Activated naive CD4-positive, alpha-beta T cell treated with anti-CD3 and anti-CD28 coated beads, Interleukin-2, amount 10 ng/mL, durations not matched to agents 7 days and 5 days (primary cell): ENCODE results near the gene KLHDC4.
A peak's percentile ranks its signal among the peaks of the same experiment; 100 is the strongest.

Experiments used
- CTCF ChIA-PET: fragments of 350-600 bp; sonication (Branson Sonifier 250); formaldehyde crosslinking; loops from one replicate; lab custom pipeline; 2021; ENCODE audit warnings: antibody characterized with exemption; lab: Charles Lee
- DNase-seq: peaks from one replicate; pipeline ENCODE4 v3.0.0-alpha.2; 2020
- H3K27ac Mint-ChIP-seq: one replicate; pipeline ENCODE4 v1.8.0; 2021; ENCODE audit warnings: mild to moderate bottlenecking, moderate library complexity, mixed read lengths
- H3K27me3 Mint-ChIP-seq: one replicate; pipeline ENCODE4 v1.8.0; 2021; ENCODE audit warnings: mild to moderate bottlenecking, mixed read lengths
- H3K36me3 Mint-ChIP-seq: one replicate; pipeline ENCODE4 v1.8.0; 2021; ENCODE audit warnings: mixed read lengths
- H3K4me1 Mint-ChIP-seq: one replicate; pipeline ENCODE4 v1.8.0; 2021; ENCODE audit warnings: mixed read lengths
- H3K4me3 Mint-ChIP-seq: one replicate; pipeline ENCODE4 v1.8.0; 2021; ENCODE audit warnings: mild to moderate bottlenecking, moderate library complexity, mixed read lengths
- H3K9me3 Mint-ChIP-seq: one replicate; pipeline ENCODE4 v1.8.0; 2021; ENCODE audit warnings: mixed read lengths

Gene KLHDC4

GRCh38 chr16:87700406-87701077 is 65.2 kb downstream of the KLHDC4 start:
- CTCF ChIA-PET = no interaction called here
- peak; percentile 65 for DNase-seq

DNA sequence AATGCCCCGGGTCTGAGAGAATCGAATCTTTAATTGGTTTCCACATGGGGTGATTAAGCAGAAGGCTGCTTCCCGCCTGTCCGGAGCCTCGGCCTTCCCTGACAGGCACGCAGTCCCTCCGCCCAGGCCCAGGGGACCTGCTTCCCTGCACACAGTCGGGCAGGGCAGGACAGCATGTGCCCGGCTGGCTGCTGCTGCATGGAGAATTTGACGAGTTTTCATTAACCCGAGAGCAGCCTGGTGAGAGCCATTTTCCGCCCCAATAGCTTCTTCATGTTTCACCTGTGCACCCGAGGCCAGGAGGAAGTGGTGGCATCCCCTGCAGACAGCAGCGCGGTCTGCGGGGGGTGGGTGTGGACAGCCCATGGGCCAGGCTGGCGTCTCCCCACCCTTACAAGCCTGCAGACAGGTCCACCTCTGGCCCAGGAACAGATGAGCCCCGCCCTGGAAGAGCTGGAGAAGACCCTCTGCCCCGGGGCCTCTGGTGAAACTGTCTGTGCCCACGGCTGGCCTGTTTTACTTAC is 67.0 kb downstream of the KLHDC4 start:
- H3K27me3 Mint-ChIP-seq = no peaks in the 10 kb centered on the region
- H3K9me3 Mint-ChIP-seq = no peaks in the 10 kb centered on the region
- CTCF ChIA-PET = no interaction called here
- peaks cover 46% of the 10 kb centered on the region for H3K4me1 Mint-ChIP-seq
- no peak for DNase-seq
- H3K36me3 Mint-ChIP-seq = peaks cover 27% of the 10 kb centered on the region
- H3K27ac Mint-ChIP-seq = peak overlapping the region; percentile 57
- H3K4me3 Mint-ChIP-seq = no peak overlapping the region

More at GRCh38 chr16:87700406-87701077, 65.2 kb downstream of the KLHDC4 start:
- H3K27me3 Mint-ChIP-seq = no peaks in the 10 kb centered on the region
- H3K4me1 Mint-ChIP-seq = peaks cover 53% of the 10 kb centered on the region
- peaks cover 24% of the 10 kb centered on the region for H3K36me3 Mint-ChIP-seq
- no peaks in the 10 kb centered on the region for H3K9me3 Mint-ChIP-seq
- H3K4me3 Mint-ChIP-seq = peak overlapping the region; percentile 26
- peak overlapping the region; percentile 92 for H3K27ac Mint-ChIP-seq

DNA sequence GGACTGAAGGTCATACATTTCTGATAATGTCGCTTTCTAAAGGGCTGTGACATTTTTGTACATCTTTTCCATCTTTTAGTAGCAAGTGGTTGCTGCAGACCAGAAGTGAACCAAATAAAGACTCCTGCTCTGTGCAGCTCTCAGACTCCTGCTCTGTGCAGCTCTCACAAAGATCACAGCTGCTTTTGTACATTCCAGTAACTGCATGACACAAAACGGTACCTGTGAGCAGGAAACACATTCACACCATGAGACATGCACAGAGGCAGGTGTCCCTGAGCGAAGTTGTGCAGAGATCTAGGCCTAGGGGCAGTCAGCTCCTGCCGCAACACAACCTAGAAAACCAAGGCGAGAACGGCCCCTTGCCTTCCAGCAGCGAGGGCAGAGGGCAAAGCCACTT is 67.5 kb downstream of the KLHDC4 start:
- H3K4me3 Mint-ChIP-seq = no peak overlapping the region
- peak overlapping the region; percentile 71 for H3K27ac Mint-ChIP-seq
- no peaks in the 10 kb centered on the region for H3K9me3 Mint-ChIP-seq
- H3K4me1 Mint-ChIP-seq = peaks cover 41% of the 10 kb centered on the region
- no peaks in the 10 kb centered on the region for H3K27me3 Mint-ChIP-seq
- H3K36me3 Mint-ChIP-seq = peaks cover 22% of the 10 kb centered on the region
- CTCF ChIA-PET = no interaction called here
- no peak for DNase-seq

DNA sequence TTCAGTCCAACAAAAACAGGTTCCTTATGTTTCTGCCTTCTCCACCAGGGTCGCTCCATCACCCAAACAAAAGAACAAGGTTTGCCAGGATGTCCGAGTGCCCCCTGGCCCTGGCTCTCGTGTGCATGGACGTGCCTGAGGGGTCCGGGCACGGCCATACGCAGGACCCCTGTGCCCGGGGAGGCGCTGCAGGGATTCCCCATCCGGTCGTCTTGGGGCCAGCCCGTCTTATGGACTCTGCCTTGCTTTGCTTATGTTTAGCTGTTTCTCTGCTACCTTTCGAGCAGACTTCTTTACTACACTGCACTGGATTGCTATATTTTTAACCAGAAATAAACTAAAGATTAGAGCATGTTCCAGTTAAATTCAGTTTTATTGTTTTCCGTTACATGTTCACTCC is 68.0 kb downstream of the KLHDC4 start:
- no peak overlapping the region for H3K4me3 Mint-ChIP-seq
- DNase-seq = no peak
- H3K27ac Mint-ChIP-seq = peak overlapping the region; percentile 71
- H3K4me1 Mint-ChIP-seq = peaks cover 37% of the 10 kb centered on the region
- H3K36me3 Mint-ChIP-seq = peaks cover 19% of the 10 kb centered on the region
- no peaks in the 10 kb centered on the region for H3K27me3 Mint-ChIP-seq
- H3K9me3 Mint-ChIP-seq = no peaks in the 10 kb centered on the region
- CTCF ChIA-PET = no interaction called here

- CTCF ChIA-PET = no interaction called here
- Mint-ChIP-seq H3K4me1 (peaks cover 31% of the 10 kb centered on the region), H3K36me3 (peaks cover 15% of the 10 kb centered on the region), H3K27ac (no peak overlapping the region), H3K27me3 (no peaks in the 10 kb centered on the region), H3K9me3 (no peaks in the 10 kb centered on the region), H3K4me3 (no peak overlapping the region)
- DNase-seq = no peak
Measured at GRCh38 chr16:87697256-87697655, 68.5 kb downstream of the KLHDC4 start.

- CTCF ChIA-PET = no interaction called here
- DNase-seq = no peak
- H3K36me3 Mint-ChIP-seq = peaks cover 11% of the 10 kb centered on the region
- H3K4me1 Mint-ChIP-seq = peaks cover 27% of the 10 kb centered on the region
- no peaks in the 10 kb centered on the region for H3K27me3 Mint-ChIP-seq
- no peaks in the 10 kb centered on the region for H3K9me3 Mint-ChIP-seq
- H3K27ac Mint-ChIP-seq = no peak overlapping the region
- no peak overlapping the region for H3K4me3 Mint-ChIP-seq
Measured at GRCh38 chr16:87696726-87697125, 69.1 kb downstream of the KLHDC4 start.

DNA sequence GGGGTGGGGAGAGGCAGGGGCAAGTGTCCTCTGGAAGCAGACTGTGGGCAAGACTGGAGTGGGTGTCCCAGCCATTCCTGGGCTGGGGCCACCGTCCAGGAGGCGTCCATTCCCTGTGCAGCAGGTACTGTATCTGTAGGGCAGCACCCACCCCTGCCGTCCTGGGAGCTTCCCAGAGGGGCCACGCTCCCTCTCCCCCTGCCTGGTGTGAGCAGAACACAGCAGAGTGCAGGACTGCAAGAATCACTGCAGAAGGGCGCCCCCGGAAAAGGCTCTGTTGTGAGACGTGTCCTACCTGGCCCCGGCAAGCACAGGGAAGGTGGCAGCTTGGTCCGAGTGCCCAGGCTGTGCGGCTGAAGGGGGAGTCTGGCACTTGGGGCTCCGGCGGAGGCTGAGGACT is 70.3 kb downstream of the KLHDC4 start:
- CTCF ChIA-PET = interaction anchor here (0.6 to 1.2 kb wide), 2 partner anchors 19 to 34 kb away, joined by 3 read pairs; no protein-coding TSS in a partner anchor
- peaks cover 9% of the 10 kb centered on the region for H3K36me3 Mint-ChIP-seq
- peaks cover 16% of the 10 kb centered on the region for H3K4me1 Mint-ChIP-seq
- H3K27ac Mint-ChIP-seq = no peak overlapping the region
- no peak overlapping the region for H3K4me3 Mint-ChIP-seq
- no peaks in the 10 kb centered on the region for H3K9me3 Mint-ChIP-seq
- H3K27me3 Mint-ChIP-seq = peaks cover 6% of the 10 kb centered on the region
- DNase-seq = no peak

DNA sequence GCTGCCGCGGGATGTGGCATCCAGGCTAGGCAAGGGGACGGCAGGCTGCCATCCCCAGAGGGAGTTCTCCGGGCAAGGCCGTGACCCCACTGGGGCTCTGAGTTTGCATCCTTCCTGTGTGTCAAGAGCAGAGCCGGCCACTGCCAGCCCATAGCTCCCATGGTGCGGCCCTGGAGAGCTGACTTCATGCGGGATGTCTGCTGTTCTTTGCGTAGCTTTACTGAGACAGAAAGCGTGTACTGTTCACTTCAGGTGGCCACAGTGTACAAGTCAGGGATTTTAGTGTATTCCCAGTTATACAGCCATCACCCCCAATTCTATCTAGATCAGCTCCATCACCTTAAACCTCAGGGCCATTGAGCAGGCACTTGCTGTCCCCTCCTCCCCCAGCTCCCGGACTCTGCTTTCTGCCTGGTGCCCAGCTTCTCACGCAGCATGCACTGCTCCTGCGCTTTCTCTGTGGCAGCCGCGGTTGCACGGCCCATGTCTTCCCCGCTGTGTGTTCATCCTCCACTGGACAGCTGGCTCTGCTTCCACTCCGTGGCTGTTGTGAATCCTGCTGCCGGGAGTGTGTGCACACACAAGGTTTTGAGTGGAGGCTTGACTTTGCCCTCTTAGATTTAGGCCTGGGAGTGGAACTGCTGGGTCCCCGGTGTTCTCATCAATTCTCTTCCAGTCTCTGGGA is 71.2 kb downstream of the KLHDC4 start:
- H3K27me3 Mint-ChIP-seq = peaks cover 6% of the 10 kb centered on the region
- H3K4me1 Mint-ChIP-seq = peaks cover 9% of the 10 kb centered on the region
- H3K27ac Mint-ChIP-seq = no peak overlapping the region
- no peaks in the 10 kb centered on the region for H3K9me3 Mint-ChIP-seq
- H3K4me3 Mint-ChIP-seq = no peak overlapping the region
- peaks cover 9% of the 10 kb centered on the region for H3K36me3 Mint-ChIP-seq
- CTCF ChIA-PET = interaction anchor here (1.2 kb wide), 1 partner anchor 20 kb away, joined by 3 read pairs; no protein-coding TSS in a partner anchor
- no peak for DNase-seq

DNA sequence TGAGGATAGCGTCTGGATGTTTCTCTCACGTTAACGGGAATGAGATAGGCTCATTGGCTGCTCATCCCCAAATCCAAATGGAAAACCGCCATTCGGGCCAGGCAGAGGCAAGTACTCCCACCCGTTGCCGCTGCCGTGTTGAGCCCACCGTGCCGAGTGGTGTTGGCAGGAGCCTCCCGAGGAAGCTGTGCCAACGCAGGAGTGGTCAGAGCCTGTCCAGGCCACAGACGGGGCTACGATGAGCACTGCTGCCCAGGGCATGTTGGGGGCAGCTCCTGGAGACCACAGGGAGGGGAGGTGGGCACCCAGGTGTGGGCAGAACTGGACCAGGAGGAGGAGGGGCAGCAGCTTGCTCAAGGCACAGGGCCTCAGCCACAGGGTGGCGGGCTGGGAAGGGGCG is 72.0 kb downstream of the KLHDC4 start:
- no peak overlapping the region for H3K27ac Mint-ChIP-seq
- CTCF ChIA-PET = no interaction called here
- no peak overlapping the region for H3K4me3 Mint-ChIP-seq

GRCh38 chr16:87692756-87693155 is 73.0 kb downstream of the KLHDC4 start:
- Mint-ChIP-seq H3K9me3 (no peaks in the 10 kb centered on the region), H3K4me1 (no peaks in the 10 kb centered on the region), H3K27me3 (peaks cover 6% of the 10 kb centered on the region), H3K4me3 (no peak overlapping the region), H3K36me3 (peaks cover 7% of the 10 kb centered on the region), H3K27ac (no peak overlapping the region)
- CTCF ChIA-PET = interaction anchor here (0.6 to 0.9 kb wide), 2 partner anchors 76 to 305 kb away, joined by 3 read pairs; no protein-coding TSS in a partner anchor
- DNase-seq = no peak

More for the DNA sequence above, 72.0 kb downstream of the KLHDC4 start:
- peaks cover 4% of the 10 kb centered on the region for H3K4me1 Mint-ChIP-seq
- DNase-seq = no peak
- peaks cover 6% of the 10 kb centered on the region for H3K27me3 Mint-ChIP-seq
- peaks cover 7% of the 10 kb centered on the region for H3K36me3 Mint-ChIP-seq
- H3K9me3 Mint-ChIP-seq = no peaks in the 10 kb centered on the region

- CTCF ChIA-PET = interaction anchor here (0.9 kb wide), 1 partner anchor 77 kb away, joined by 3 read pairs; no protein-coding TSS in a partner anchor
- Mint-ChIP-seq H3K36me3 (peaks cover 7% of the 10 kb centered on the region), H3K9me3 (no peaks in the 10 kb centered on the region), H3K4me3 (no peak overlapping the region), H3K27ac (no peak overlapping the region), H3K27me3 (peaks cover 11% of the 10 kb centered on the region), H3K4me1 (no peaks in the 10 kb centered on the region)
- DNase-seq = no peak
Measured at GRCh38 chr16:87692176-87692575, 73.6 kb downstream of the KLHDC4 start.

DNA sequence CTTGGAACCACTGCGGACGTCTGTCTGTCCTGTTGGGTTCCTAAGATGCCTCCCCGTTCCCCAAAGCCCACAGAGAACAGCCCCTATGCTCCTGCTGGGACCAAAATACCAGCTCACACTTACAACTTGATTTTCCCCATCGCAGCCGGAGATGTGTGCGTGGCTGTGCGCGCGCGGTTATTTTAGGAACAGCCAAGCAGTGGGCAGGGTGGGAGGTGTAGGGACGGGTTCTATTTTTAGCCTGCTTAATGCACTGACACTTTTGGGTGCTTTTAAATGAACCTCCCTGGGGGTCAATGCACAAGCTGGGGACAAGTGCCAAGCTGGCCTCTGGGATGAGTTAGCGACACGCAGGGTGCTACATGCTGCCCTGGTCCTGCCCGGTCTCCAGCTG is 74.1 kb downstream of the KLHDC4 start:
- Mint-ChIP-seq H3K9me3 (no peaks in the 10 kb centered on the region), H3K4me3 (no peak overlapping the region), H3K27ac (no peak overlapping the region), H3K36me3 (peaks cover 7% of the 10 kb centered on the region), H3K4me1 (no peaks in the 10 kb centered on the region), H3K27me3 (peaks cover 15% of the 10 kb centered on the region)
- DNase-seq = no peak
- CTCF ChIA-PET = no interaction called here

DNA sequence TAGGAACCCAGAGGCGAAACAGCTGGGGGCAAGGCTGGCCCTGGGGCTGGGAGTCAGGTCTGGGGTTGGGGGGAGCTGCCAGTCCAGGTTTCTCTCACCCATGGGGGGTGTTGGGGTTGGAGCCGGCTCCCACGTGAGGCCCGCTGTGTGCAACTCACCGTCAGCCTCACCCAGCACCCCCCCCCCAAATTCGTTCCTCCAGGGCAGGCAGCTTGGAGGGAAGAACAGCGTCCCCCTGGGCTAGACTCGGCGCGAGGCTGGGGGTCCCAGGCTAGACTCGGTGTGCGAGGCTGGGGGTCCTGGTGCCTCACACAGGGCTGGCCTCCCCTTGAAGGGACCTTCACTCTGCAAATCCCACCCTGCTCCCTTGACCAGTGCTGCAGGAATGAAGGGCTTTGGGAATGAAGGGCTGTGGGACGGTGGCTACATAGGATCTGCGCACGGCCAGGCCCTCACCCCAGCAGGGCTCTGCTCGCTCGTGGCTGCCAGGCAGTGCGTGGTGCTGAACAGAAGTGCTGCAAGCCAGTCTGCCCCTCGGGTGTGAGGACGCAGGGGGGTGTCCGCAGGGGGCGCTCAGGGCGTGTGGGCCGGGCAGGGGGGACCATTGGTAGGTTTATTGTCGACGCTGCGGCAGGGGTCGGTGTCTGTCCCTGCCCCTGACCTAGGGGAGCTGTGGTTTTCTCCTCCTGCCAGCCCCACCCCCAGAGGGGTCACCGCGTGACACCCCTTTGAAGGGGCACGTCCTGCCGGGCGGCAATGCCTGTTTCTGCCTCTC is 74.7 kb downstream of the KLHDC4 start:
- H3K9me3 Mint-ChIP-seq = no peaks in the 10 kb centered on the region
- no peak for DNase-seq

DNA sequence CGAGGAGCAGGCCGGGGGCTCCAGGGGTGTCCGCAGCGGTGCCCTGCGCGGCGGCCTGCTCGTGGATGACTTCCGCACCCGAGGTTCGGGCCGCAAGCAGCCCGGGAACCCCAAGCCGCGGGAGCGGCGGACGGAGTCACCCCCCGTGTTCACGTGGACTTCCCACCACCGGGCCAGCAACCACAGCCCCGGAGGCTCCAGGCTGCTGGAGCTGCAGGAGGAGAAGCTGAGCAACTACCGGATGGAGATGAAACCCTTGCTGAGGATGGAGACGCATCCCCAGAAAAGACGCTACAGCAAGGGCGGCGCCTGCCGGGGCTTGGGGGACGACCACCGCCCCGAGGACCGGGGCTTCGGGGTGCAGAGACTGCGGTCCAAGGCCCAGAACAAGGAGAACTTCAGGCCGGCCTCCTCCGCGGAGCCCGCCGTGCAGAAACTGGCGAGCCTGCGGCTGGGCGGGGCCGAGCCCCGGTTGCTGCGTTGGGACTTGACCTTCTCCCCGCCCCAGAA is 75.8 kb downstream of the KLHDC4 start:
- Mint-ChIP-seq H3K36me3 (peaks cover 6% of the 10 kb centered on the region), H3K27me3 (peaks cover 23% of the 10 kb centered on the region), H3K4me3 (no peak overlapping the region), H3K4me1 (no peaks in the 10 kb centered on the region), H3K9me3 (no peaks in the 10 kb centered on the region), H3K27ac (no peak overlapping the region)
- CTCF ChIA-PET = no interaction called here
- no peak for DNase-seq

More for the DNA sequence above, 74.7 kb downstream of the KLHDC4 start:
- no peaks in the 10 kb centered on the region for H3K4me1 Mint-ChIP-seq
- H3K27ac Mint-ChIP-seq = no peak overlapping the region
- H3K27me3 Mint-ChIP-seq = peaks cover 18% of the 10 kb centered on the region
- CTCF ChIA-PET = no interaction called here
- peaks cover 7% of the 10 kb centered on the region for H3K36me3 Mint-ChIP-seq
- H3K4me3 Mint-ChIP-seq = no peak overlapping the region
